Vagina (tissue), 2 donors: ENCODE measurements around the gene HARS1. TPM values are rescaled to one million over a fixed set of nuclear protein-coding genes. Genes with fewer than 3 reads are reported as not detected.
"Not testable (repeated sequence)": the region's sequence is repeated elsewhere in the genome, so short reads cannot be mapped to it uniquely, and the experiment has no call there.

Experiments used
- DNase-seq, 2 donors: peaks; one replicate each; pipeline ENCODE4 v3.0.0-alpha.2; 2017; ENCODE audit errors: extremely low spot score in 2 of 2
- H3K27ac ChIP-seq: fragments of 200-600 bp; sonication (generic); one replicate; pipeline ENCODE4 v1.5.1; 2019
- H3K27me3 ChIP-seq: fragments of 200-600 bp; sonication (generic); one replicate; pipeline ENCODE4 v1.5.1; 2019
- H3K36me3 ChIP-seq, 2 donors: fragments of 200-600 bp; sonication (generic); one replicate each; pipeline ENCODE4 v1.5.1; 2017 to 2019
- H3K4me1 ChIP-seq: fragments of 200-600 bp; sonication (generic); one replicate; pipeline ENCODE4 v1.5.1; 2019
- H3K4me3 ChIP-seq, 2 donors: fragments of 200-600 bp; sonication (generic); 1 replicate in 1 of 2; 2 replicates in 1 of 2; pipeline ENCODE4 v1.5.1; 2016 to 2019
- H3K9me3 ChIP-seq: fragments of 200-600 bp; sonication (generic); one replicate; pipeline ENCODE4 v1.5.1; 2019
- POLR2A ChIP-seq, 2 donors: fragments of 450-650 bp; IDR thresholded peaks; one replicate each; pipeline ENCODE4 v1.6.1; 2017; ENCODE audit warnings: antibody characterized with exemption in 2 of 2, mild to moderate bottlenecking in 2 of 2, moderate library complexity in 2 of 2
- POLR2AphosphoS5 ChIP-seq, 2 donors: sonication (generic); formaldehyde crosslinking; IDR thresholded peaks; one replicate each; pipeline ENCODE4 v1.9.0; 2017; ENCODE audit warnings: antibody characterized with exemption in 2 of 2, mild to moderate bottlenecking in 2 of 2, low read depth in 1 of 2; ENCODE audit not compliant: insufficient read depth in 1 of 2
- intact Hi-C: fragments of 100-400 bp; cut with DNase I; formaldehyde crosslinking; loops from one replicate; pipeline ENCODE4 v1.15.1; 2023
- total RNA-seq: library from RNA; depleted of rRNA; stranded (reverse); fragments of >200 nt; gene quantifications from one replicate; pipeline ENCODE4 v1.2.3, GENCODE V29; 2016
- TF ChIP-seq, protein P1 (sequence below), 3 experiments: fragments of 450-650 bp in 2 of 3; fragments of 200-600 bp in 1 of 3; sonication (generic) in 1 of 3; IDR thresholded peaks; one replicate each; pipeline ENCODE4 v1.5.1; 2017 to 2019; ENCODE audit warnings: antibody characterized with exemption in 3 of 3, mild to moderate bottlenecking in 2 of 3, moderate library complexity in 2 of 3

The HARS1 gene
- total RNA-seq, 1 donor from 2014 or later, result 54.8 TPM

DNA sequence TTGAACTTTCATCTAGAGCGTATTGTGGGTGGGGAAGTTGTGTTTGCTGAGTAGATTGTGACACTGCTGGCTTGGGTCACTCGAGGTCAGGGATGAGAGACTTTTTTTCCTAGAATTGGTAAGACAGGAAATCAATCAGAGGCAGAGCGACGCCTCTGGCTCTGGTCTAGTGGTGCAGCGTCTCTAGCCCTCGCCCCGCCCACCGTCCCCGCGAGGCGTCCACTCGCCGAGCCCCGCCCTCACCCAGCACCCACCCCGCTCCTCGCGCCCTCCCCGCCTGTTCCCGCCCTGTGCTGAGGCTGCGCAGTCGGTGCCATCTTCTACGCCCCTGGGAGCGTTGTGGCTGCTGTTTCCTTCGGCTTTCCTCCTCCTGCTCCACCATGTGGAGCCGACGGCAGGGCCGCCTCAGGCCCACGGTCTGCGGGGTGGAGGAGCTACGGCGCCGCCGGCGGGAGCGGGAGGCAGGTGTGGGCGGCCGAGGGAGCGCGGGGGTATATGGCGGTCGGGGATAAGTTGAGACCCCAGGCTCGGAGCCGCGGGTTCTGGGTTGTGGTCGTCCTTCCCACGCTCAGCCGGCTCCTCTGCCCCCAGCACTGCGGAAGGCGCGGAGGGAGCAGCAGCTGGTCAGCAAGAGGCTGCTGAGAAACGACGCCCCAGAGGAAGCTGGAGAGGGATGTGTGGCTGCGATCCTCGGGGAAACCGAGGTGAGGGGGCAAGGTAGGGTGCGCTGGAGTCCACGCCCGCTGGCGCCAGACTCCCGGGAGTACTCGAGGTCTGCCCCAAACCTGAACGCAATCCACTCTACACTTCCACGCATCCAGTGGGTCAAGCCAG lies 51.8 kb downstream of the HARS1 start, which contains the start of gene TMCO6:
TSS of gene TMCO6 (plus strand) at position 304 of the 834 bp plus-strand sequence. CDS start at position 381, 77 bp downstream.
- H3K9me3 ChIP-seq, result no peaks in the 10 kb centered on the region
- TF ChIP-seq POLR2A (IDR thresholded peaks at IDR 0.05) (peak in 1 of 2 donors; percentile 36), POLR2AphosphoS5 (IDR thresholded peaks at IDR 0.05; ENCODE audit: insufficient read depth in 1 of 2, low read depth in 1 of 2) (peak; percentile 80 to 92)
- TF ChIP-seq, protein P1, sequence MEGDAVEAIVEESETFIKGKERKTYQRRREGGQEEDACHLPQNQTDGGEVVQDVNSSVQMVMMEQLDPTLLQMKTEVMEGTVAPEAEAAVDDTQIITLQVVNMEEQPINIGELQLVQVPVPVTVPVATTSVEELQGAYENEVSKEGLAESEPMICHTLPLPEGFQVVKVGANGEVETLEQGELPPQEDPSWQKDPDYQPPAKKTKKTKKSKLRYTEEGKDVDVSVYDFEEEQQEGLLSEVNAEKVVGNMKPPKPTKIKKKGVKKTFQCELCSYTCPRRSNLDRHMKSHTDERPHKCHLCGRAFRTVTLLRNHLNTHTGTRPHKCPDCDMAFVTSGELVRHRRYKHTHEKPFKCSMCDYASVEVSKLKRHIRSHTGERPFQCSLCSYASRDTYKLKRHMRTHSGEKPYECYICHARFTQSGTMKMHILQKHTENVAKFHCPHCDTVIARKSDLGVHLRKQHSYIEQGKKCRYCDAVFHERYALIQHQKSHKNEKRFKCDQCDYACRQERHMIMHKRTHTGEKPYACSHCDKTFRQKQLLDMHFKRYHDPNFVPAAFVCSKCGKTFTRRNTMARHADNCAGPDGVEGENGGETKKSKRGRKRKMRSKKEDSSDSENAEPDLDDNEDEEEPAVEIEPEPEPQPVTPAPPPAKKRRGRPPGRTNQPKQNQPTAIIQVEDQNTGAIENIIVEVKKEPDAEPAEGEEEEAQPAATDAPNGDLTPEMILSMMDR (IDR thresholded peaks at IDR 0.05), result peak in 2 of 3 experiments; percentile 21 to 33
- peak within 1 kb of the TSS; percentile 62 to 85 for H3K4me3 ChIP-seq
- peak within 1 kb of the TSS; percentile 88 for H3K27ac ChIP-seq
- H3K4me1 ChIP-seq, result peaks cover 26% of the 10 kb centered on the region
- intact Hi-C loops, result loop anchor here (10.0 kb wide), 1 partner anchor 75 kb away; the partner anchor contains the start of genes APBB3 and SLC35A4
- peak in 1 of 2 donors; percentile 94 for DNase-seq
- H3K27me3 ChIP-seq, result no peaks in the 10 kb centered on the region
- H3K36me3 ChIP-seq, result peaks cover 0 to 10% of the 10 kb centered on the region in 2 donors

GRCh38 chr5:140638898-140639147 lies 52.3 kb downstream of the HARS1 start:
- peak overlapping the region; percentile 88 for H3K27ac ChIP-seq
- H3K36me3 ChIP-seq, H3K9me3 ChIP-seq, DNase-seq, H3K27me3 ChIP-seq: not testable (repeated sequence)
- peak overlapping the region; percentile 62 to 85 for H3K4me3 ChIP-seq
- intact Hi-C loops, result loop anchor here (10.0 kb wide), 1 partner anchor 74 kb away; the partner anchor contains the start of genes APBB3 and SLC35A4
- peaks cover 27% of the 10 kb centered on the region for H3K4me1 ChIP-seq

GRCh38 chr5:140637371-140638100 lies 53.6 kb downstream of the HARS1 start:
- Histone ChIP-seq H3K9me3 (no peaks in the 10 kb centered on the region), H3K4me3 (no peak overlapping the region), H3K27me3 (no peaks in the 10 kb centered on the region), H3K36me3 (no peaks in the 10 kb centered on the region), H3K4me1 (peaks cover 39% of the 10 kb centered on the region), H3K27ac (no peak overlapping the region)
- TF ChIP-seq, protein P1 (IDR thresholded peaks at IDR 0.05), result no peak
- TF ChIP-seq POLR2A (IDR thresholded peaks at IDR 0.05) (no peak), POLR2AphosphoS5 (IDR thresholded peaks at IDR 0.05; ENCODE audit: insufficient read depth in 1 of 2, low read depth in 1 of 2) (no peak)
- no peak for DNase-seq
- intact Hi-C loops, result loop anchor here (10.0 kb wide), 1 partner anchor 73 kb away; the partner anchor contains the start of genes APBB3 and SLC35A4

DNA sequence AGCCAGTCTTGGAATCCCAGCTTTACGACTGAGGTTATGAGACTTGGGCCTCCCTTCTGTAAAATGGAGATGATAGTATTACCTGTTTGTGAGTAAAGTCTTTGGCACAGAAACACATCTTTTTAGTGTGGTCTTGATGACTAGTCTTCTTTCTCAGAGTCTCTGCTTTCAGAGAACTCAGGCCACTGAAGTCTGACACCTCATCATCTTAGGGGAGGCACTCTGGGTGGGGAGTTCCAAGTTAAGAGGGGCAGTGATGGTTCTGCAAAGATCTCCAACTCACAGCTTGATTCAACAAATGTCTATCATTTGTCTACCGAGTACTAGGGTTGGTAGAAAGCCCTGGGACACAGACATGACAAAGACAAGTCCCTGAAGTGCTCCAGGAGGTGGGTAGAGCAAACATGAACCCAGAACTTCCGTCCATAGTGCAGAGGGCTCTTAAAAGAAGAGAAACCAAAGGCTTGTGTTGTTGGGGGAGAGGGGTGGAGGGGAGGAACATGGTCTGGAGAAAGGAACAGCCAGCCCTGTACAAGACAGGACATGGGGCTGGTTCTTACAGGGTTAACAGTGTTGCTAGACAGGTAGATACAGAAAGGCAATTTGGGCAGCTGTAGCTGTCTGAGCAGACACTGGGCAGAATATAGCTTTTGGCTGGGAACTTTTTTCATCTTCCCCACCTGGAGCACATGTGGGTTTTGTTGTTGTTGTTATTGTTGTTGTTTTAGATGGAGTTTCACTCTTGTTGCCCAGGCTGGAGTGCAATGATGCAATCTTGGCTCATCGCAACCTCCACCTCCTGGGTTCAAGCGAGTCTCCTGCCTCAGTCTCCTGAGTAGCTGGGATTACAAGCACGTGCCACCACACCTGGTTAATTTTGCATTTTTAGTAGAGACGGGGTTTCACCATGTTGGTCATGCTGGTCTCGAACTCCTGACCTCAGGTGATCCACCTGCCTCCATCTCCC lies 55.6 kb downstream of the HARS1 start:
- Histone ChIP-seq H3K36me3 (no peaks in the 10 kb centered on the region), H3K4me1 (peaks cover 40% of the 10 kb centered on the region), H3K27ac (no peak overlapping the region), H3K4me3 (no peak overlapping the region), H3K27me3 (no peaks in the 10 kb centered on the region), H3K9me3 (no peaks in the 10 kb centered on the region)
- no peak for TF ChIP-seq POLR2A (IDR thresholded peaks at IDR 0.05)
- TF ChIP-seq POLR2AphosphoS5 (IDR thresholded peaks at IDR 0.05; ENCODE audit: insufficient read depth in 1 of 2, low read depth in 1 of 2), result no peak
- TF ChIP-seq, protein P1 (IDR thresholded peaks at IDR 0.05), result no peak
- intact Hi-C loops, result loop anchor here (10.0 kb wide), 1 partner anchor 71 kb away; the partner anchor contains the start of genes APBB3 and SLC35A4
- DNase-seq, result no peak
